ENCODE results near the gene FRMD3.

FRMD3 gene

GRCh38 chr9:83554278-83554677 is 16.1 kb upstream of the FRMD3 start:
- 69% methylated on average over 3 of the region's 3 CpGs for WGBS

GRCh38 chr9:83544002-83544698 is 5.9 kb upstream of the FRMD3 start:
- H3K9me3 ChIP-seq (ENCODE audit: control insufficient read depth, low read length), result no peaks in the 10 kb centered on the region
- H2AFZ ChIP-seq (ENCODE audit: low read depth, low read length), result no peak overlapping the region
- no peak overlapping the region for H2BK15ac ChIP-seq (ENCODE audit: low read depth, poor library complexity, severe bottlenecking)
- no peak overlapping the region for H3K18ac ChIP-seq (ENCODE audit: low read depth in 1 of 2, low read length in 2 of 2)
- no peak overlapping the region for H2BK12ac ChIP-seq (ENCODE audit: low read length in 2 of 2)
- H4K91ac ChIP-seq (ENCODE audit: low read length), result no peak overlapping the region
- DNase-seq, result peak; percentile 68
- no peak overlapping the region for H3K4ac ChIP-seq (ENCODE audit: low read depth in 1 of 2, low read length in 2 of 2)
- H3K79me1 ChIP-seq (replicated peaks; ENCODE audit: low read length, poor library complexity, severe bottlenecking), result no peaks in the 10 kb centered on the region
- peaks cover 11% of the 10 kb centered on the region in 2 experiments for H3K27me3 ChIP-seq (ENCODE audit: control insufficient read depth in 1 of 2, insufficient read depth in 1 of 2, low read length in 2 of 2)
- H3K4me2 ChIP-seq (ENCODE audit: low read length, poor library complexity, severe bottlenecking), result no peak overlapping the region
- H3K27ac ChIP-seq (ENCODE audit: low read length, poor library complexity, severe bottlenecking), result no peak overlapping the region
- no peak overlapping the region for H2AK5ac ChIP-seq (ENCODE audit: low read length, severe bottlenecking)
- H3K36me3 ChIP-seq (ENCODE audit: control insufficient read depth in 1 of 2, insufficient read depth in 2 of 2, low read depth in 1 of 2, low read length in 2 of 2), result no peaks in the 10 kb centered on the region
- H3K23ac ChIP-seq (ENCODE audit: low read length in 2 of 2), result no peak overlapping the region
- H2BK120ac ChIP-seq (ENCODE audit: low read depth, low read length), result no peak overlapping the region
- no peak overlapping the region for H2BK5ac ChIP-seq (ENCODE audit: low read depth, low read length, poor library complexity, severe bottlenecking)
- no peak overlapping the region for H3K9ac ChIP-seq (ENCODE audit: low read length)
- no peak overlapping the region for H3K4me3 ChIP-seq (ENCODE audit: insufficient read depth in 1 of 2, low read depth in 1 of 2, low read length in 2 of 2)
- 38% methylated on average over 5 of the region's 5 CpGs for WGBS
- H3K4me1 ChIP-seq (ENCODE audit: control insufficient read depth, insufficient read depth, low read depth, low read length), result no peaks in the 10 kb centered on the region
- no peak overlapping the region for H3K14ac ChIP-seq (ENCODE audit: low read length in 2 of 2)
- no peak overlapping the region for H4K8ac ChIP-seq (ENCODE audit: low read length)

More at GRCh38 chr9:83554278-83554677, 16.1 kb upstream of the FRMD3 start:
- Histone ChIP-seq H3K4me1 (ENCODE audit: control insufficient read depth, insufficient read depth, low read depth, low read length) (no peaks in the 10 kb centered on the region), H3K4ac (ENCODE audit: low read depth in 1 of 2, low read length in 2 of 2) (no peak overlapping the region), H3K27me3 (ENCODE audit: control insufficient read depth in 1 of 2, insufficient read depth in 1 of 2, low read length in 2 of 2) (no peaks in the 10 kb centered on the region), H3K14ac (ENCODE audit: low read length in 2 of 2) (no peak overlapping the region), H3K9me3 (ENCODE audit: control insufficient read depth, low read length) (peaks cover 29% of the 10 kb centered on the region), H3K9ac (ENCODE audit: low read length) (no peak overlapping the region), H2BK12ac (ENCODE audit: low read length in 2 of 2) (no peak overlapping the region), H3K18ac (ENCODE audit: low read depth in 1 of 2, low read length in 2 of 2) (no peak overlapping the region), H2BK15ac (ENCODE audit: low read depth, poor library complexity, severe bottlenecking) (no peak overlapping the region), H2AK5ac (ENCODE audit: low read length, severe bottlenecking) (no peak overlapping the region), H4K8ac (ENCODE audit: low read length) (no peak overlapping the region), H2BK120ac (ENCODE audit: low read depth, low read length) (no peak overlapping the region), H2AFZ (ENCODE audit: low read depth, low read length) (no peak overlapping the region), H2BK5ac (ENCODE audit: low read depth, low read length, poor library complexity, severe bottlenecking) (no peak overlapping the region), H3K4me3 (ENCODE audit: insufficient read depth in 1 of 2, low read depth in 1 of 2, low read length in 2 of 2) (no peak overlapping the region), H3K23ac (ENCODE audit: low read length in 2 of 2) (no peak overlapping the region), H3K4me2 (ENCODE audit: low read length, poor library complexity, severe bottlenecking) (no peak overlapping the region), H3K27ac (ENCODE audit: low read length, poor library complexity, severe bottlenecking) (no peak overlapping the region), H3K79me1 (replicated peaks; ENCODE audit: low read length, poor library complexity, severe bottlenecking) (no peaks in the 10 kb centered on the region), H4K91ac (ENCODE audit: low read length) (no peak overlapping the region), H3K36me3 (ENCODE audit: control insufficient read depth in 1 of 2, insufficient read depth in 2 of 2, low read depth in 1 of 2, low read length in 2 of 2) (no peaks in the 10 kb centered on the region)
- DNase-seq, result no peak

- Histone ChIP-seq H3K4me1 (ENCODE audit: control insufficient read depth, insufficient read depth, low read depth, low read length) (peaks cover 16% of the 10 kb centered on the region), H3K4me2 (ENCODE audit: low read length, poor library complexity, severe bottlenecking) (no peak overlapping the region), H2BK5ac (ENCODE audit: low read depth, low read length, poor library complexity, severe bottlenecking) (no peak overlapping the region), H3K27me3 (ENCODE audit: control insufficient read depth in 1 of 2, insufficient read depth in 1 of 2, low read length in 2 of 2) (peaks cover 32 to 48% of the 10 kb centered on the region in 2 experiments), H3K18ac (ENCODE audit: low read depth in 1 of 2, low read length in 2 of 2) (no peak overlapping the region), H2AK5ac (ENCODE audit: low read length, severe bottlenecking) (no peak overlapping the region), H3K27ac (ENCODE audit: low read length, poor library complexity, severe bottlenecking) (no peak overlapping the region), H2AFZ (ENCODE audit: low read depth, low read length) (no peak overlapping the region), H3K9me3 (ENCODE audit: control insufficient read depth, low read length) (no peaks in the 10 kb centered on the region), H4K91ac (ENCODE audit: low read length) (no peak overlapping the region), H4K8ac (ENCODE audit: low read length) (no peak overlapping the region), H3K4ac (ENCODE audit: low read depth in 1 of 2, low read length in 2 of 2) (no peak overlapping the region), H3K14ac (ENCODE audit: low read length in 2 of 2) (no peak overlapping the region), H3K23ac (ENCODE audit: low read length in 2 of 2) (no peak overlapping the region), H2BK15ac (ENCODE audit: low read depth, poor library complexity, severe bottlenecking) (no peak overlapping the region), H3K9ac (ENCODE audit: low read length) (peak overlapping the region; percentile 67), H3K79me1 (replicated peaks; ENCODE audit: low read length, poor library complexity, severe bottlenecking) (no peaks in the 10 kb centered on the region), H3K36me3 (ENCODE audit: control insufficient read depth in 1 of 2, insufficient read depth in 2 of 2, low read depth in 1 of 2, low read length in 2 of 2) (no peaks in the 10 kb centered on the region), H2BK12ac (ENCODE audit: low read length in 2 of 2) (no peak overlapping the region), H2BK120ac (ENCODE audit: low read depth, low read length) (no peak overlapping the region), H3K4me3 (ENCODE audit: insufficient read depth in 1 of 2, low read depth in 1 of 2, low read length in 2 of 2) (peak overlapping the region in 1 of 2 experiments; percentile 79)
- 38% methylated on average over 4 of the region's 6 CpGs for whole genome bisulfite sequencing
- no peak for DNase-seq
Measured at GRCh38 chr9:83538890-83539238, 663 bp upstream of the FRMD3 start.

- H2BK12ac ChIP-seq (ENCODE audit: low read length in 2 of 2), result no peak overlapping the region
- peaks cover 32 to 48% of the 10 kb centered on the region in 2 experiments for H3K27me3 ChIP-seq (ENCODE audit: control insufficient read depth in 1 of 2, insufficient read depth in 1 of 2, low read length in 2 of 2)
- H3K9ac ChIP-seq (ENCODE audit: low read length), result peak overlapping the region; percentile 67
- no peak overlapping the region for H2BK15ac ChIP-seq (ENCODE audit: low read depth, poor library complexity, severe bottlenecking)
- no peak overlapping the region for H3K27ac ChIP-seq (ENCODE audit: low read length, poor library complexity, severe bottlenecking)
- H3K23ac ChIP-seq (ENCODE audit: low read length in 2 of 2), result no peak overlapping the region
- H3K4me3 ChIP-seq (ENCODE audit: insufficient read depth in 1 of 2, low read depth in 1 of 2, low read length in 2 of 2), result peak overlapping the region; percentile 61 to 79
- H3K18ac ChIP-seq (ENCODE audit: low read depth in 1 of 2, low read length in 2 of 2), result peak overlapping the region in 1 of 2 experiments; percentile 11
- peaks cover 16% of the 10 kb centered on the region for H3K4me1 ChIP-seq (ENCODE audit: control insufficient read depth, insufficient read depth, low read depth, low read length)
- H3K4me2 ChIP-seq (ENCODE audit: low read length, poor library complexity, severe bottlenecking), result peak overlapping the region; percentile 98
- no peak overlapping the region for H2AFZ ChIP-seq (ENCODE audit: low read depth, low read length)
- H3K79me1 ChIP-seq (replicated peaks; ENCODE audit: low read length, poor library complexity, severe bottlenecking), result no peaks in the 10 kb centered on the region
- H3K9me3 ChIP-seq (ENCODE audit: control insufficient read depth, low read length), result no peaks in the 10 kb centered on the region
- no peak overlapping the region for H2AK5ac ChIP-seq (ENCODE audit: low read length, severe bottlenecking)
- H3K36me3 ChIP-seq (ENCODE audit: control insufficient read depth in 1 of 2, insufficient read depth in 2 of 2, low read depth in 1 of 2, low read length in 2 of 2), result no peaks in the 10 kb centered on the region
- no peak overlapping the region for H2BK120ac ChIP-seq (ENCODE audit: low read depth, low read length)
- H3K4ac ChIP-seq (ENCODE audit: low read depth in 1 of 2, low read length in 2 of 2), result no peak overlapping the region
- H4K91ac ChIP-seq (ENCODE audit: low read length), result peak overlapping the region; percentile 12
- H2BK5ac ChIP-seq (ENCODE audit: low read depth, low read length, poor library complexity, severe bottlenecking), result no peak overlapping the region
- peak; percentile 8 for DNase-seq
- 6% methylated on average over 61 of the region's 63 CpGs for WGBS
- H4K8ac ChIP-seq (ENCODE audit: low read length), result no peak overlapping the region
- H3K14ac ChIP-seq (ENCODE audit: low read length in 2 of 2), result no peak overlapping the region
Measured at GRCh38 chr9:83537331-83538171, 650 bp downstream of the FRMD3 start.
